Heart right ventricle (tissue), 16 donors: ENCODE data around the gene TGFB3. TPM values are rescaled to one million over a fixed set of nuclear protein-coding genes. Genes with fewer than 3 reads are reported as not detected.

Source experiments
- ATAC-seq, 8 donors: fragments of 200-7000 bp; cut with Tn5 transposase; one replicate each; pipeline ENCODE4 v1.9.1; 2020; ENCODE audit warnings: mild to moderate bottlenecking in 8 of 8, moderate library complexity in 8 of 8, moderate number of reproducible peaks in 1 of 8
- DNase-seq, 2 donors: peaks; one replicate each; pipeline ENCODE4 v3.0.0-alpha.2; 2020
- H3K27ac ChIP-seq, 10 donors: fragments of 200-600 bp; sonication (generic) in 2 of 10; one replicate each; pipeline versions ENCODE4 v1.5.0 to v1.8.0; 2020 to 2022; ENCODE audit warnings: mild to moderate bottlenecking in 3 of 10
- H3K27me3 ChIP-seq, 7 donors: fragments of 200-600 bp; one replicate each; pipeline ENCODE4 v1.8.0; 2021 to 2022; ENCODE audit warnings: mild to moderate bottlenecking in 2 of 7
- H3K36me3 ChIP-seq, 9 donors: fragments of 200-600 bp; sonication (generic) in 1 of 9; one replicate each; pipeline versions ENCODE4 v1.5.0 to v1.8.0; 2020 to 2022; ENCODE audit warnings: mild to moderate bottlenecking in 2 of 9
- H3K4me1 ChIP-seq, 9 donors: fragments of 200-600 bp; sonication (generic) in 1 of 9; one replicate each; pipeline versions ENCODE4 v1.5.0 to v1.8.0; 2020 to 2022; ENCODE audit warnings: mild to moderate bottlenecking in 4 of 9
- H3K4me3 ChIP-seq, 10 donors: fragments of 200-600 bp; sonication (generic) in 2 of 10; one replicate each; pipeline versions ENCODE4 v1.5.0 to v1.8.0; 2020 to 2022; ENCODE audit warnings: mild to moderate bottlenecking in 7 of 10, moderate library complexity in 2 of 10
- H3K9me3 ChIP-seq, 11 donors: fragments of 200-600 bp in 10 of 11; sonication (generic) in 2 of 11; one replicate each; pipeline versions ENCODE4 v1.5.0 to v1.8.0; 2013 to 2022; ENCODE audit warnings: mild to moderate bottlenecking in 2 of 11, control low read depth in 1 of 11, moderate library complexity in 1 of 11
- CTCF ChIP-seq, 9 donors: fragments of 200-600 bp; sonication (generic) in 2 of 9; IDR thresholded peaks; one replicate each; pipeline versions ENCODE4 v1.5.0 to v1.8.0; 2021 to 2022; ENCODE audit warnings: antibody characterized with exemption in 9 of 9, mild to moderate bottlenecking in 5 of 9, moderate library complexity in 1 of 9
- WGBS, 2 donors: extraction: QIAGEN DNeasy Blood & Tissue Kit; methylation state at CpG; one replicate each; pipeline ENCODE4 v1.1.7; 2013; ENCODE audit warnings: inconsistent platforms in 1 of 2; 5-methylcytosine and 5-hydroxymethylcytosine counted together
- intact Hi-C, 10 donors: fragments of 100-400 bp; cut with DNase I; formaldehyde crosslinking; loops; one replicate each; pipeline versions ENCODE4 v1.11.1 to v1.14.2; 2022
- polyA plus RNA-seq, 2 donors: library from polyadenylated mRNA; stranded (reverse); fragments of 200-250 nt; gene quantifications; one replicate each; pipeline ENCODE4 v1.2.3, GENCODE V29; 2013
- total RNA-seq, 10 donors: library from RNA; stranded (reverse); fragmentation: NEBNext Ultra II Directional in 3 of 10; extraction: Animal tissue kit (Norgen Biotek cat#: 25700) in 3 of 10; gene quantifications; one replicate each; pipeline versions ENCODE4 v1.2.1 to v1.2.4, GENCODE V29; 2021 to 2023
- donor health status: Arrhythmogenic right ventricular cardiomyopathy.
- donor health status: ischemic (EF 13 %, LVEDD 7.1; RV severe dilation, severe dysfunction).
- donor health status: healthy with polysubstance abuse.
- donor health status: DM: no; HTN: yes; CAD: no.
- donor health status: DM: no; HTN: no; CAD: no.
- donor health status: ischemic (EF 25% LVEDD 6.9; RV normal size, moderate dysfunction).
- donor health status: ischemic (EF 25% LVEDD 5.7; RV mildly dilated, moderate dysfunction).
- donor health status: healthy.
- donor health status: DM: yes; HTN: yes; CAD: no.
- donor health status: Ischemic cardiomyopathy.
- donor health status: ischemic (EF 35%, LVEDD 5.7; RV mildly dilated, moderate dysfunction).
- donor health status: nonischemic (EF 11% LVEDD 7.7; RV severe dilation, severe dysfunction).
- donor health status: DM: yes; HTN: yes; CAD: no.
- donor health status: PGD.
- donor health status: ischemic (EF 29% LVEDD 5.4; RV normal size, mild dysfunction).
- donor health status: nonischemic (EF 23%, LVEDD 6.1; RV moderate dilation, normal function).

TGFB3 gene
- total and polyA plus RNA-seq, 12 donors: 9.9 to 37.8 (median 22.6) TPM

GRCh38 chr14:75976826-75977581 is 4.8 kb downstream of the TGFB3 start:
- peak overlapping the region in 1 of 10 donors; percentile 13 for H3K4me3 ChIP-seq
- no peak for ATAC-seq
- H3K27ac ChIP-seq: peak overlapping the region in 1 of 10 donors; percentile 17
- no peaks in the 10 kb centered on the region for H3K9me3 ChIP-seq
- no peaks in the 10 kb centered on the region for H3K27me3 ChIP-seq
- no peaks in the 10 kb centered on the region for H3K36me3 ChIP-seq
- 73 to 74% methylated on average over 8 of the region's 8 CpGs for WGBS, 2 donors
- no peak for DNase-seq
- TF ChIP-seq CTCF (IDR thresholded peaks at IDR 0.05): no peak
- peaks cover 0 to 62% (median 34%) of the 10 kb centered on the region in 9 donors for H3K4me1 ChIP-seq
- intact Hi-C loops: loop anchor here in 4 of 10 donors (5.0 to 10.0 kb wide), 4 partner anchors 70 to 402 kb away; partner anchors contain the start of gene FLVCR2 (in 1 of the 4)

GRCh38 chr14:75972801-75973421 is 8.9 kb downstream of the TGFB3 start:
- peak in 2 of 8 donors; percentile 16 to 56 for ATAC-seq
- Histone ChIP-seq H3K4me1 (peaks cover 0 to 47% (median 15%) of the 10 kb centered on the region in 9 donors), H3K9me3 (no peaks in the 10 kb centered on the region), H3K36me3 (peaks cover 0 to 29% (median 0%) of the 10 kb centered on the region in 9 donors), H3K27me3 (no peaks in the 10 kb centered on the region), H3K27ac (no peak overlapping the region), H3K4me3 (no peak overlapping the region)
- no peak for TF ChIP-seq CTCF (IDR thresholded peaks at IDR 0.05)
- no peak for DNase-seq
- intact Hi-C loops: loop anchor here in 3 of 10 donors (10.0 kb wide), 2 partner anchors 178 to 398 kb away; partner anchors contain the start of gene FLVCR2 (in 1 of the 3)
- WGBS, 2 donors: 38 to 53% methylated on average over 7 of the region's 7 CpGs

GRCh38 chr14:75971509-75971908 is 10.3 kb downstream of the TGFB3 start:
- Histone ChIP-seq H3K36me3 (peaks cover 0 to 43% (median 5%) of the 10 kb centered on the region in 9 donors), H3K4me1 (peaks cover 0 to 34% (median 11%) of the 10 kb centered on the region in 9 donors), H3K27ac (no peak overlapping the region), H3K4me3 (no peak overlapping the region), H3K9me3 (no peaks in the 10 kb centered on the region), H3K27me3 (no peaks in the 10 kb centered on the region)
- no peak for TF ChIP-seq CTCF (IDR thresholded peaks at IDR 0.05)
- WGBS, 2 donors: 90 to 93% methylated on average over 15 of the region's 15 CpGs
- intact Hi-C loops: loop anchor here in 3 of 10 donors (10.0 kb wide), 2 partner anchors 177 to 397 kb away; partner anchors contain the start of gene FLVCR2 (in 1 of the 3)
- DNase-seq: no peak
- no peak for ATAC-seq

GRCh38 chr14:75970989-75971388 is 10.8 kb downstream of the TGFB3 start:
- intact Hi-C loops: loop anchor here in 3 of 10 donors (10.0 kb wide), 2 partner anchors 176 to 396 kb away; partner anchors contain the start of gene FLVCR2 (in 1 of the 3)
- Histone ChIP-seq H3K27ac (no peak overlapping the region), H3K4me1 (peaks cover 0 to 33% (median 11%) of the 10 kb centered on the region in 9 donors), H3K9me3 (no peaks in the 10 kb centered on the region), H3K4me3 (no peak overlapping the region), H3K36me3 (peaks cover 0 to 48% (median 6%) of the 10 kb centered on the region in 9 donors), H3K27me3 (no peaks in the 10 kb centered on the region)
- DNase-seq: no peak
- TF ChIP-seq CTCF (IDR thresholded peaks at IDR 0.05): no peak
- 85% methylated on average over 9 of the region's 9 CpGs for WGBS, 2 donors
- no peak for ATAC-seq
